ENCODE data around the gene HSD17B14.
A peak's percentile ranks its signal among the peaks of the same experiment; 100 is the strongest.

Gene HSD17B14

GRCh38 chr19:48784527-48784926, 51.8 kb downstream of the HSD17B14 start:
- Histone ChIP-seq H3K36me3 (ENCODE audit: low read depth) (no peaks in the 10 kb centered on the region), H3K27me3 (ENCODE audit: insufficient read depth, poor library complexity, severe bottlenecking) (no peaks in the 10 kb centered on the region), H3K4me1 (ENCODE audit: insufficient read depth, poor library complexity, severe bottlenecking) (peaks cover 12% of the 10 kb centered on the region), H3K9me3 (ENCODE audit: severe bottlenecking) (no peaks in the 10 kb centered on the region), H3K4me3 (ENCODE audit: severe bottlenecking) (no peak overlapping the region), H3K27ac (ENCODE audit: poor library complexity, severe bottlenecking) (no peak overlapping the region)
- no peak for TF ChIP-seq CTCF (IDR thresholded peaks at IDR 0.05; ENCODE audit: poor library complexity, severe bottlenecking)
- ATAC-seq (ENCODE audit: low read depth) (no peak), DNase-seq (ENCODE audit: low spot score) (no peak)

GRCh38 chr19:48780631-48781391, 55.5 kb downstream of the HSD17B14 start:
- Histone ChIP-seq H3K36me3 (ENCODE audit: low read depth) (no peaks in the 10 kb centered on the region), H3K27me3 (ENCODE audit: insufficient read depth, poor library complexity, severe bottlenecking) (no peaks in the 10 kb centered on the region), H3K27ac (ENCODE audit: poor library complexity, severe bottlenecking) (no peak overlapping the region), H3K4me1 (ENCODE audit: insufficient read depth, poor library complexity, severe bottlenecking) (peaks cover 5% of the 10 kb centered on the region), H3K9me3 (ENCODE audit: severe bottlenecking) (no peaks in the 10 kb centered on the region), H3K4me3 (ENCODE audit: severe bottlenecking) (no peak overlapping the region)
- no peak for DNase-seq (ENCODE audit: low spot score)
- peak; percentile 20; the same call in 1 of the 3 replicates for ATAC-seq (ENCODE audit: low read depth)
- no peak for TF ChIP-seq CTCF (IDR thresholded peaks at IDR 0.05; ENCODE audit: poor library complexity, severe bottlenecking)

GRCh38 chr19:48779636-48780035, 56.7 kb downstream of the HSD17B14 start:
- no peak overlapping the region for H3K4me3 ChIP-seq (ENCODE audit: severe bottlenecking)
- no peaks in the 10 kb centered on the region for H3K27me3 ChIP-seq (ENCODE audit: insufficient read depth, poor library complexity, severe bottlenecking)
- no peak overlapping the region for H3K27ac ChIP-seq (ENCODE audit: poor library complexity, severe bottlenecking)
- DNase-seq (ENCODE audit: low spot score) (no peak), ATAC-seq (ENCODE audit: low read depth) (no peak)
- H3K4me1 ChIP-seq (ENCODE audit: insufficient read depth, poor library complexity, severe bottlenecking), result peaks cover 5% of the 10 kb centered on the region
- no peak for TF ChIP-seq CTCF (IDR thresholded peaks at IDR 0.05; ENCODE audit: poor library complexity, severe bottlenecking)
- no peaks in the 10 kb centered on the region for H3K36me3 ChIP-seq (ENCODE audit: low read depth)
- no peaks in the 10 kb centered on the region for H3K9me3 ChIP-seq (ENCODE audit: severe bottlenecking)

GRCh38 chr19:48777720-48778119, 58.6 kb downstream of the HSD17B14 start:
- ATAC-seq (ENCODE audit: low read depth) (no peak), DNase-seq (ENCODE audit: low spot score) (no peak)
- no peak for TF ChIP-seq CTCF (IDR thresholded peaks at IDR 0.05; ENCODE audit: poor library complexity, severe bottlenecking)
- Histone ChIP-seq H3K36me3 (ENCODE audit: low read depth) (no peaks in the 10 kb centered on the region), H3K27me3 (ENCODE audit: insufficient read depth, poor library complexity, severe bottlenecking) (no peaks in the 10 kb centered on the region), H3K9me3 (ENCODE audit: severe bottlenecking) (no peaks in the 10 kb centered on the region), H3K27ac (ENCODE audit: poor library complexity, severe bottlenecking) (no peak overlapping the region), H3K4me1 (ENCODE audit: insufficient read depth, poor library complexity, severe bottlenecking) (peaks cover 5% of the 10 kb centered on the region), H3K4me3 (ENCODE audit: severe bottlenecking) (no peak overlapping the region)

GRCh38 chr19:48777139-48777538, 59.2 kb downstream of the HSD17B14 start:
- Histone ChIP-seq H3K4me3 (ENCODE audit: severe bottlenecking) (no peak overlapping the region), H3K27me3 (ENCODE audit: insufficient read depth, poor library complexity, severe bottlenecking) (no peaks in the 10 kb centered on the region), H3K9me3 (ENCODE audit: severe bottlenecking) (no peaks in the 10 kb centered on the region), H3K27ac (ENCODE audit: poor library complexity, severe bottlenecking) (no peak overlapping the region), H3K36me3 (ENCODE audit: low read depth) (no peaks in the 10 kb centered on the region), H3K4me1 (ENCODE audit: insufficient read depth, poor library complexity, severe bottlenecking) (peaks cover 5% of the 10 kb centered on the region)
- ATAC-seq (ENCODE audit: low read depth), result no peak
- TF ChIP-seq CTCF (IDR thresholded peaks at IDR 0.05; ENCODE audit: poor library complexity, severe bottlenecking), result no peak
- no peak for DNase-seq (ENCODE audit: low spot score)
